DND-41 (cell line): ENCODE data around the gene CEP295NL.

ENCODE experiments used
- ATAC-seq: fragments of 200-7000 bp; cut with Tn5 transposase; 3 replicates; pipeline ENCODE4 v1.9.1; 2021; ENCODE audit warnings: low read depth; ENCODE audit not compliant: insufficient read depth
- DNase-seq: peaks from one replicate; pipeline ENCODE4 v3.0.0-alpha.2; 2020
- H2AFZ ChIP-seq: 2 replicates; pipeline ENCODE4 v1.6.0; 2012; ENCODE audit warnings: low read depth, low read length
- H3K27ac ChIP-seq: 2 replicates; pipeline ENCODE4 v1.5.1; 2012; ENCODE audit warnings: low read length, inconsistent platforms
- H3K27me3 ChIP-seq: fragments of 200-600 bp; sonication (generic); 2 replicates; pipeline ENCODE4 v1.6.0; 2012; ENCODE audit warnings: low read length, mild to moderate bottlenecking, inconsistent platforms; ENCODE audit not compliant: insufficient read depth, poor library complexity
- H3K36me3 ChIP-seq: 2 replicates; pipeline ENCODE4 v1.5.1; 2012; ENCODE audit warnings: low read length, inconsistent platforms; ENCODE audit not compliant: insufficient read depth
- H3K4me1 ChIP-seq: 2 replicates; pipeline ENCODE4 v1.5.1; 2012; ENCODE audit warnings: mild to moderate bottlenecking, low read length; ENCODE audit not compliant: insufficient read depth
- H3K4me2 ChIP-seq: 2 replicates; pipeline ENCODE4 v1.6.0; 2012; ENCODE audit warnings: mild to moderate bottlenecking, moderate library complexity, low read length, inconsistent platforms; ENCODE audit not compliant: insufficient read depth
- H3K4me3 ChIP-seq, 2 experiments: fragments of 200-600 bp in 1 of 2; shearing (Covaris generic) in 1 of 2; 2 replicates each; pipeline ENCODE4 v1.5.1; 2012 to 2016; ENCODE audit warnings: inconsistent platforms in 2 of 2, low read length in 2 of 2, mild to moderate bottlenecking in 2 of 2, low read depth in 1 of 2, moderate library complexity in 1 of 2
- H3K79me2 ChIP-seq: 2 replicates; pipeline ENCODE4 v1.6.0; 2012; ENCODE audit warnings: low read length, inconsistent platforms; ENCODE audit not compliant: insufficient read depth
- H3K9ac ChIP-seq: 2 replicates; pipeline ENCODE4 v1.6.0; 2012; ENCODE audit warnings: low read depth, mild to moderate bottlenecking, inconsistent platforms, low read length, moderate library complexity
- H3K9me3 ChIP-seq: 2 replicates; pipeline ENCODE4 v1.5.1; 2012; ENCODE audit warnings: low read length, moderate library complexity, mild to moderate bottlenecking, inconsistent platforms; ENCODE audit not compliant: insufficient read depth, severe bottlenecking
- H4K20me1 ChIP-seq: 2 replicates; pipeline ENCODE4 v1.6.0; 2012; ENCODE audit warnings: low read length; ENCODE audit not compliant: insufficient read depth
- EZH2 ChIP-seq: IDR thresholded peaks from 3 replicates; pipeline ENCODE4 v1.6.1; 2012; ENCODE audit warnings: borderline replicate concordance, low read depth, mild to moderate bottlenecking, moderate library complexity, low read length, inconsistent platforms; ENCODE audit not compliant: severe bottlenecking
- TF ChIP-seq, protein P1 (sequence below): IDR thresholded peaks from 2 replicates; pipeline ENCODE4 v1.5.1; 2012; ENCODE audit warnings: borderline replicate concordance, low read length, moderate library complexity, mild to moderate bottlenecking; ENCODE audit not compliant: poor library complexity, severe bottlenecking; ENCODE audit errors: extremely low read depth

The CEP295NL gene

DNA sequence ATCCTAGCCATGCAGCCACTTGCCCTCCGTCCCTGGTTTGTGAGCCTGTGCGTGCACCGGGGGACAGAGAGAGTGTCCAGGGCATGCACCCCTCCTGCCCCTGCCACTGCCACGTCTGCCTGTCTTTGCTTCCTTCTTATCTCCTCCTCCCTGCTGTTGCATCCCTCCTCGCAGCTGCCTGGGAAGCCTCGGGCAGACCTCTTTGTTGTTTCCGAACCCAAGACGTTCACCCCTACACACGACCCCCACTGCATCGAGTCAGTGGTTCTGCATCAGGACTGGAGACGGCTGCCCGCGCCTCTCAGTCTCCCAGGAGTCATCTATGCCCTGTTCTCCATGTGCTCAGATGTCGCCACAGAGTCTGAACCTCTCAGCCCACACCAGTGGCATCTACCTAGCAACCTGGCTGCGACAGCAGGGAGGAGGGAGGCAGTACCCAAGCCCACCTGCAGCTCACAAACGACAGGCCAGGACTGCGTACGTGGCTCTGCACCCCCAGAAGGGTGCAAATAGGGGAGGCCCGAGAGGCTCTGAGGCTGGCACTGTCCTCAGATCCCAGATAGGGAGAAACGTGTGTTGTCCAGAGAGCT is 17.0 kb upstream of the CEP295NL start:
- no peak overlapping the region for H2AFZ ChIP-seq
- no peaks in the 10 kb centered on the region for H3K36me3 ChIP-seq
- no peaks in the 10 kb centered on the region for H4K20me1 ChIP-seq
- H3K9ac ChIP-seq = no peak overlapping the region
- H3K27me3 ChIP-seq = peaks cover 12% of the 10 kb centered on the region
- no peak for ATAC-seq
- no peaks in the 10 kb centered on the region for H3K79me2 ChIP-seq
- H3K4me2 ChIP-seq = no peak overlapping the region
- H3K4me3 ChIP-seq = no peak overlapping the region
- no peak overlapping the region for H3K27ac ChIP-seq
- H3K4me1 ChIP-seq = peaks cover 15% of the 10 kb centered on the region
- DNase-seq = no peak
- no peak for TF ChIP-seq EZH2
- TF ChIP-seq, protein P1, sequence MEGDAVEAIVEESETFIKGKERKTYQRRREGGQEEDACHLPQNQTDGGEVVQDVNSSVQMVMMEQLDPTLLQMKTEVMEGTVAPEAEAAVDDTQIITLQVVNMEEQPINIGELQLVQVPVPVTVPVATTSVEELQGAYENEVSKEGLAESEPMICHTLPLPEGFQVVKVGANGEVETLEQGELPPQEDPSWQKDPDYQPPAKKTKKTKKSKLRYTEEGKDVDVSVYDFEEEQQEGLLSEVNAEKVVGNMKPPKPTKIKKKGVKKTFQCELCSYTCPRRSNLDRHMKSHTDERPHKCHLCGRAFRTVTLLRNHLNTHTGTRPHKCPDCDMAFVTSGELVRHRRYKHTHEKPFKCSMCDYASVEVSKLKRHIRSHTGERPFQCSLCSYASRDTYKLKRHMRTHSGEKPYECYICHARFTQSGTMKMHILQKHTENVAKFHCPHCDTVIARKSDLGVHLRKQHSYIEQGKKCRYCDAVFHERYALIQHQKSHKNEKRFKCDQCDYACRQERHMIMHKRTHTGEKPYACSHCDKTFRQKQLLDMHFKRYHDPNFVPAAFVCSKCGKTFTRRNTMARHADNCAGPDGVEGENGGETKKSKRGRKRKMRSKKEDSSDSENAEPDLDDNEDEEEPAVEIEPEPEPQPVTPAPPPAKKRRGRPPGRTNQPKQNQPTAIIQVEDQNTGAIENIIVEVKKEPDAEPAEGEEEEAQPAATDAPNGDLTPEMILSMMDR = no peak
- no peaks in the 10 kb centered on the region for H3K9me3 ChIP-seq

DNA sequence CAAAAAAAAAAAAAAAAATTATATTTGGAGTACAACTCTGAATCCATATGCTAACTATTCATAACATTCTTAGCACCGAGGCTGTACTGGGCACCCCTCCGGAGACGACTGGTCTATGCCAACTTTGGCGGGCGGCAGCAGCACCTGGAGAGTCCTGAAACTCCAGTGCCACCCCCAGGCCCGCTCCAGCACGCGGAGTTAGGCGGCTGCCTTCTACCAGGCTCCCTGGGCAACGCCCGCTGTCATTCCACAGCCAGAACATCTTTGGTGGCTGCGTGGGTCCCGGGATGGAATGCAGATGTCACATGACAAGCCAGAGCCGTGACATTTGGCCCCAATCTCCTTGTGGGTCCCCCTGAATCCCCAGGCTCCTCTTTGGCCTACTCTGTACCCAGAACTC is 16.0 kb upstream of the CEP295NL start:
- TF ChIP-seq EZH2 = no peak
- TF ChIP-seq, protein P1 = no peak
- Histone ChIP-seq H3K4me1 (0 out of 2 replicates have a peak, but pooled peaks cover 7% of the 10 kb centered on the region), H3K27ac (no peak overlapping the region), H3K9me3 (no peaks in the 10 kb centered on the region), H3K9ac (no peak overlapping the region), H3K79me2 (no peaks in the 10 kb centered on the region), H3K27me3 (peaks cover 3% of the 10 kb centered on the region), H3K36me3 (no peaks in the 10 kb centered on the region), H2AFZ (no peak overlapping the region), H4K20me1 (no peaks in the 10 kb centered on the region), H3K4me3 (no peak overlapping the region), H3K4me2 (no peak overlapping the region)
- DNase-seq (no peak), ATAC-seq (no peak)

DNA sequence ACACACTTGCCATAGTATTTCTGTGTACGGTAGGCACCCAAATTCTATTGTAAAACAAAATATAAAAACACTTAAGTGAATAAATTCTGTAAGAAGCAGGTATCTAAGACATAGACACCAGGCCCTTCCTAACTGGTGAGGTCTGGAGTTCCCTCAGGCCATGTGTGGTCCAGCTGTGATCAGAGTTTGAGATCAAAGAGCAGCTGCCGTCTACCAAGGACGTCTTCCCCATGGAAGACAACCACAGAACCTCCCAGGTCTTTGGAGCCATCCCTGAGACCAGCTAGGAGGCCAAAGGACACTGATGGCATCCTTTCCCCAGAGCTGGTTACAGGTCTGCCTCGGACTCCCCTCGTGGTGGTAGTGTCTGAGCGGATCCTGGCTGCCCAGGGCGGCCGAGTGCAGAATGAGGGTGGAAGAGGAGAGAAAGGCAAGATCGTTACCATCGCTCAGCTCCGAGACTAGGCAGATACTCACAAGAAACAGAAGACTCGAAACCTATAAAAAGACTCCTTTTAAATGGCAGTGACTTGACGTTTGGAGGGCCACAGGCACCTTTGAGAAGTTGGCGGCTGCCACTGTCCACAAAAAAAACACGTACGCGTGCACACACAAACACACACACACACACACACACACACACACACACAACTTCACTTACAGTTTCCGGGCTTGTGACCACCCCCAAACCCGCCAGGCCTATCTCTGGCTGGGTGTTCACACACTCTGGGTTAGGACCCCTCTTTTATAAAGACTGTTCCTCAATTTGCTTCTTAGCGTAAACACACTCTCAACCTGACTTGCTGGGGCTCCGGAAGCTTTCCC is 14.7 kb upstream of the CEP295NL start:
- Histone ChIP-seq H4K20me1 (no peaks in the 10 kb centered on the region), H3K79me2 (no peaks in the 10 kb centered on the region), H3K36me3 (no peaks in the 10 kb centered on the region), H3K9ac (no peak overlapping the region), H3K4me2 (no peak overlapping the region), H3K27ac (no peak overlapping the region), H3K4me1 (no peaks in the 10 kb centered on the region), H3K9me3 (no peaks in the 10 kb centered on the region), H3K27me3 (no peaks in the 10 kb centered on the region), H2AFZ (no peak overlapping the region), H3K4me3 (no peak overlapping the region)
- ATAC-seq (no peak), DNase-seq (no peak)
- TF ChIP-seq, protein P1 = no peak
- TF ChIP-seq EZH2 = no peak
